HL-60 (cell line): ENCODE measurements around the gene TTC39B.
A peak's percentile ranks its signal among the peaks of the same experiment; 100 is the strongest.

Experiments used
- DNase-seq, 2 experiments: peaks; one replicate each; pipeline ENCODE4 v3.0.0-alpha.2; 2010 to 2020; ENCODE audit warnings: low read depth in 1 of 2, low spot score in 1 of 2
- H3K27ac ChIP-seq: fragments of 250-450 bp; sonication (Bioruptor Pico); replicated peaks from 2 replicates; pipeline ENCODE4 v1.5.1; 2020; ENCODE audit warnings: mild to moderate bottlenecking, moderate library complexity
- H3K27me3 ChIP-seq: fragments of 250-450 bp; sonication (Bioruptor Pico); 2 replicates; pipeline ENCODE4 v1.5.1; 2021; ENCODE audit warnings: mild to moderate bottlenecking, moderate library complexity; ENCODE audit not compliant: insufficient read depth, poor library complexity, severe bottlenecking
- H3K4me3 ChIP-seq: replicated peaks from 2 replicates; pipeline ENCODE4 v1.5.1; 2011; ENCODE audit warnings: mild to moderate bottlenecking, control low read depth, low read length; ENCODE audit not compliant: insufficient read depth
- CTCF ChIP-seq: IDR thresholded peaks from one replicate; pipeline ENCODE4 v1.5.1; 2011; ENCODE audit warnings: low read length, control low read depth, inconsistent platforms; ENCODE audit not compliant: insufficient read depth
- GABPA ChIP-seq: IDR thresholded peaks from 2 replicates; pipeline ENCODE4 v1.6.1; 2012; ENCODE audit warnings: low read depth
- POLR2AphosphoS5 ChIP-seq: IDR thresholded peaks from 2 replicates; pipeline ENCODE4 v1.6.1; 2012; ENCODE audit warnings: low read depth
- REST ChIP-seq: IDR thresholded peaks from 2 replicates; pipeline ENCODE4 v1.6.1; 2012; ENCODE audit warnings: low read depth; ENCODE audit not compliant: insufficient replicate concordance
- SPI1 ChIP-seq: IDR thresholded peaks from 2 replicates; pipeline ENCODE4 v1.6.1; 2012; ENCODE audit warnings: low read depth, mild to moderate bottlenecking, borderline replicate concordance

Gene TTC39B

GRCh38 chr9:15307523-15307841 lies 466 bp upstream of the TTC39B start:
- H3K27ac ChIP-seq, result no peak overlapping the region
- peak overlapping the region; percentile 48 for H3K4me3 ChIP-seq
- TF ChIP-seq GABPA, result no peak
- no peak for TF ChIP-seq CTCF
- no peak for TF ChIP-seq SPI1
- no peak for TF ChIP-seq REST
- no peak for DNase-seq
- H3K27me3 ChIP-seq, result no peaks in the 10 kb centered on the region

GRCh38 chr9:15306068-15306756 lies 804 bp downstream of the TTC39B start:
- Histone ChIP-seq H3K27ac (no peak overlapping the region), H3K4me3 (peak overlapping the region; percentile 48), H3K27me3 (no peaks in the 10 kb centered on the region)
- DNase-seq, result peak in 1 of 2 experiments; percentile 1
- TF ChIP-seq SPI1, result no peak
- TF ChIP-seq POLR2AphosphoS5, result no peak
- no peak for TF ChIP-seq GABPA
- no peak for TF ChIP-seq CTCF

GRCh38 chr9:15305470-15305869 lies 1.5 kb downstream of the TTC39B start:
- Histone ChIP-seq H3K27me3 (no peaks in the 10 kb centered on the region), H3K4me3 (no peak overlapping the region), H3K27ac (no peak overlapping the region)
- no peak for DNase-seq
- TF ChIP-seq POLR2AphosphoS5, result no peak
- no peak for TF ChIP-seq CTCF
- TF ChIP-seq REST, result no peak
- no peak for TF ChIP-seq SPI1
- no peak for TF ChIP-seq GABPA

- Histone ChIP-seq H3K27ac (no peak overlapping the region), H3K4me3 (no peak overlapping the region), H3K27me3 (no peaks in the 10 kb centered on the region)
- TF ChIP-seq GABPA, result no peak
- no peak for TF ChIP-seq REST
- no peak for TF ChIP-seq SPI1
- TF ChIP-seq CTCF, result no peak
- TF ChIP-seq POLR2AphosphoS5, result no peak
- DNase-seq, result no peak
These were observed 2.4 kb downstream of the TTC39B start for GRCh38 chr9:15304632-15305031.
